Measurements from ENCODE around the gene KIR2DL1.
"Not testable (repeated sequence)": the region's sequence is repeated elsewhere in the genome, so short reads cannot be mapped to it uniquely, and the experiment has no call there.

KIR2DL1 gene

DNA sequence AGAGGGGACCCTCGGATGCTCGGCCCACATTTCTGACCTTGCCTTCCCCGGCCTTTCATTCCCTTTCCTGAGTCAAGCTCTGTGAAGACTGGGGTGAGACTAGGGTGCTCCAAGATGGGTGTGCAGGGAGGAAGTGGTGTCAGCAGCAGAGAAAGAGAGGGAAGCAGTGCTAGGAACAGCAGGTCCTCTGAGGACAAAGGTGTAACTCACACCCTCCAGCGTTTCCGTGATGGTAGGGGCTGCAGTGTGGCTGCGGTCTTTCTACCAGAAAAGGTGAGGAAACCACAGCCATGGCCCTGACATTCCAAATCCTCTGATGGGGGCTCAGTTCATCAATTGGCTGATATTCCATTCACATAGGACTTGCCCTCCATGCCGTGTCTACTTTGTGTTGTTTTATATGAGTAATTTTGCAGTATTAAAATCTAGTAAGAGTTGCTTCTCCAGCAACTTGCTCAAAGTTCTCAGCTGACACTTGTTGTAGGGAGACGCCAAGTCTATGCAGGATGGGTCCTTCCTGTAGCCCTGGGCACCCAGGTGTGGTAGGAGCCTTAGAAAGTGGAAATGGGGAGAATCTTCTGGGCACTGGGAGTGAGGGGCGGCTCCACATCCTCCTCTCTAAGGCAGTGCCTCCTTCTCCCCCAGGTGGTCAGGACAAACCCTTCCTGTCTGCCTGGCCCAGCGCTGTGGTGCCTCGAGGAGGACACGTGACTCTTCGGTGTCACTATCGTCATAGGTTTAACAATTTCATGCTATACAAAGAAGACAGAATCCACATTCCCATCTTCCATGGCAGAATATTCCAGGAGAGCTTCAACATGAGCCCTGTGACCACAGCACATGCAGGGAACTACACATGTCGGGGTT is 48.3 kb downstream of the KIR2DL1 start:
- Histone ChIP-seq H2BK120ac (ENCODE audit: low read depth, low read length) (no peak overlapping the region), H3K4me1 (ENCODE audit: control insufficient read depth, low read depth, low read length) (no peaks in the 10 kb centered on the region), H3K9ac (ENCODE audit: low read length) (no peak overlapping the region), H3K27ac (ENCODE audit: low read depth, low read length) (no peak overlapping the region), H3K36me3 (ENCODE audit: control insufficient read depth, insufficient read depth, low read length) (no peaks in the 10 kb centered on the region), H3K79me1 (ENCODE audit: low read length) (no peaks in the 10 kb centered on the region), H3K18ac (ENCODE audit: low read length) (no peak overlapping the region), H3K4me2 (ENCODE audit: low read length) (no peak overlapping the region), H2BK15ac (replicated peaks; ENCODE audit: low read depth) (no peak overlapping the region), H3K4me3 (ENCODE audit: low read length) (no peak overlapping the region), H3K4ac (ENCODE audit: low read depth, low read length) (no peak overlapping the region), H2BK5ac (ENCODE audit: low read length) (no peak overlapping the region), H3K79me2 (ENCODE audit: control insufficient read depth, insufficient read depth, low read length) (no peaks in the 10 kb centered on the region), H3K56ac (ENCODE audit: low read length) (no peak overlapping the region), H4K8ac (ENCODE audit: low read depth, low read length) (no peak overlapping the region), H4K5ac (ENCODE audit: low read length) (no peak overlapping the region), H2AK5ac (ENCODE audit: low read length) (no peak overlapping the region), H3K23ac (ENCODE audit: low read length) (no peak overlapping the region), H3K27me3 (ENCODE audit: insufficient read depth, low read length, poor library complexity) (no peaks in the 10 kb centered on the region)
- WGBS (ENCODE audit: extremely low coverage, insufficient coverage, low lambda C conversion rate): no CpG with 5 or more reads among the region's 15 CpGs
- DNase-seq: no peak

DNA sequence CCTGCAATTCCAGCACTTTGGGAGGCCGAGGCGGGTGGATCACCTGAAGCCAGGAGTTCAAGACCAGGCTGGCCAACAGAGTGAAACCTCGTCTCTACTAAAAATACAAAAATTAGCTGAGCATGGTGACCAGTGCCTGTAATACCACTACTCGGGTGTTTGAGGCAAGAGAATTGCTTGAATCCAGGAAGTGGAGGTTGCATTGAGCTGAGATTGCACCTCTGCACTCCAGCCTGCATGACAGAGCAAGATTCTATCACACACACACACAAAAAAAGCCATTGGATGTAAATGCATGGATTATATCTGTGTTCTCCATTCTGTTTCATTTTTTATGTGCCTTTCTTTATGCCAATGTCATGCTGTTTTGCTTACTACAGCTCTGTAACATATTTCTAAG is 54.8 kb downstream of the KIR2DL1 start:
- H2BK120ac ChIP-seq (ENCODE audit: low read depth, low read length); H3K79me2 ChIP-seq (ENCODE audit: control insufficient read depth, insufficient read depth, low read length); H3K4me3 ChIP-seq (ENCODE audit: low read length); H3K36me3 ChIP-seq (ENCODE audit: control insufficient read depth, insufficient read depth, low read length); H3K56ac ChIP-seq (ENCODE audit: low read length); DNase-seq; H3K4ac ChIP-seq (ENCODE audit: low read depth, low read length); H4K5ac ChIP-seq (ENCODE audit: low read length); H3K27ac ChIP-seq (ENCODE audit: low read depth, low read length); H3K18ac ChIP-seq (ENCODE audit: low read length); H4K8ac ChIP-seq (ENCODE audit: low read depth, low read length); H3K27me3 ChIP-seq (ENCODE audit: insufficient read depth, low read length, poor library complexity); H3K9ac ChIP-seq (ENCODE audit: low read length); H3K23ac ChIP-seq (ENCODE audit: low read length); H2BK5ac ChIP-seq (ENCODE audit: low read length); H3K79me1 ChIP-seq (ENCODE audit: low read length); H2BK15ac ChIP-seq (replicated peaks; ENCODE audit: low read depth); H3K4me2 ChIP-seq (ENCODE audit: low read length); H2AK5ac ChIP-seq (ENCODE audit: low read length); H3K4me1 ChIP-seq (ENCODE audit: control insufficient read depth, low read depth, low read length): not testable (repeated sequence)
- no CpG with 5 or more reads among the region's 4 CpGs for WGBS (ENCODE audit: extremely low coverage, insufficient coverage, low lambda C conversion rate)

DNA sequence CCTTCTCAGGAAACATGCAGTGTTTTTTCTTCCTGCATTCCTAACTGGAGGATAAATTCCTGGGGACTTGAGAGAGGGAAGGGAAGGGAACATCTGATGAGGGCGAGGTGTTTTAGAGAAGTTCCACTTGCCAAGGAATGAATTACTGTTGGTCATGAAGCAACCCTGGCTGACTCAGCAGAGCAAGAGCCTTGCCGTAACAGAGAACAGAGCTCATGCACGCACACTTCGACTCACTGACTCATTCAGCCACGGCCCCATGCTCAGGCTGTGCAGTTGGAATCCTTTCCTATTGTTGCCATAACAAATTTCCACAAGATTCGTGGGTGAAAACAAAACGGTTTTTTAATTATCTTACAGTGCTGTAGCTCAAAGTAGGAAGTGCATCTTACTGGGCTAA is 55.7 kb downstream of the KIR2DL1 start:
- H3K79me1 ChIP-seq (ENCODE audit: low read length); H3K36me3 ChIP-seq (ENCODE audit: control insufficient read depth, insufficient read depth, low read length); H2BK120ac ChIP-seq (ENCODE audit: low read depth, low read length); H3K27me3 ChIP-seq (ENCODE audit: insufficient read depth, low read length, poor library complexity); H3K4me2 ChIP-seq (ENCODE audit: low read length); H2BK5ac ChIP-seq (ENCODE audit: low read length); H3K9ac ChIP-seq (ENCODE audit: low read length); H4K5ac ChIP-seq (ENCODE audit: low read length); H2BK15ac ChIP-seq (replicated peaks; ENCODE audit: low read depth); H2AK5ac ChIP-seq (ENCODE audit: low read length); DNase-seq; H3K56ac ChIP-seq (ENCODE audit: low read length); H3K79me2 ChIP-seq (ENCODE audit: control insufficient read depth, insufficient read depth, low read length); H3K18ac ChIP-seq (ENCODE audit: low read length); H3K4me1 ChIP-seq (ENCODE audit: control insufficient read depth, low read depth, low read length); H3K27ac ChIP-seq (ENCODE audit: low read depth, low read length); H3K4ac ChIP-seq (ENCODE audit: low read depth, low read length); H3K4me3 ChIP-seq (ENCODE audit: low read length); H4K8ac ChIP-seq (ENCODE audit: low read depth, low read length); H3K23ac ChIP-seq (ENCODE audit: low read length): not testable (repeated sequence)
- WGBS (ENCODE audit: extremely low coverage, insufficient coverage, low lambda C conversion rate): no CpG with 5 or more reads among the region's 7 CpGs

DNA sequence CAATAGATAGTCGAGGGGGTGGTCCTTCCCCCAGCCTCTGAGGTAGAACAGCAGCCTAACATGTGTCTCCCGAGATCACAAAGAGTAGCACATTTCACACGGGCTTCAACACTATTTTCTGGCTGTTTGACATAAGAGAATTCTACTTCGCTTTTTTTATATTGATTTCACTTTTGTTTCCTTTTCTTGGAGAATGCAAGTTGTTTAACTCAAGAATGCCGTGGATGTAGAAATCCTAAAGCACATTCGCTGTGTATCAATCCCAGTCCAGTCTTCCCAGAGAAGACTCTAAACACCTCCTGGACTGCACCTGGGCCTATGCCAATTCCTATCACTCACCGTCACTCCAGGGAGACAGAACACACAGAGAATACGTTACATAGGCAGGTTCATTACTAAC is 58.5 kb downstream of the KIR2DL1 start:
- DNase-seq: not testable (repeated sequence)

DNA sequence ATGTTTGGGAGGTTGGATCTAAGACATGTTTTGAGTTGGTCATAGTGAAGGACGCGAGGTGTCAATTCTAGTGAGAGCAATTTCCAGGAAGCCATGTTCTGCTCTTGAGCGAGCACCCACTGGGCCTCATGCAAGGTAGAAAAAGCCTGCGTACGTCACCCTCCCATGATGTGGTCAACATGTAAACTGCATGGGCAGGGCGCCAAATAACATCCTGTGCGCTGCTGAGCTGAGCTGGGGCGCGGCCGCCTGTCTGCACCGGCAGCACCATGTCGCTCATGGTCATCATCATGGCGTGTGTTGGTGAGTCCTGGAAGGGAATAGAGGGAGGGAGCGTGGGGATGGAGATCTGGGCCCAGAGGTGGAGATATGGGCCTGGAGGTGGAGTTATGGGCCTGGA is 62.9 kb downstream of the KIR2DL1 start, which contains the start of gene KIR2DS4:
Gene KIR2DS4, plus strand, starts transcription at position 181 of the 400 bp plus-strand sequence.
- not testable (repeated sequence) for H4K8ac ChIP-seq (ENCODE audit: low read depth, low read length); H2BK5ac ChIP-seq (ENCODE audit: low read length); H3K4ac ChIP-seq (ENCODE audit: low read depth, low read length); H2BK15ac ChIP-seq (replicated peaks; ENCODE audit: low read depth); H3K56ac ChIP-seq (ENCODE audit: low read length); H3K36me3 ChIP-seq (ENCODE audit: control insufficient read depth, insufficient read depth, low read length); H2AK5ac ChIP-seq (ENCODE audit: low read length); H3K27me3 ChIP-seq (ENCODE audit: insufficient read depth, low read length, poor library complexity); H4K5ac ChIP-seq (ENCODE audit: low read length); H3K9ac ChIP-seq (ENCODE audit: low read length); H3K79me1 ChIP-seq (ENCODE audit: low read length); H2BK120ac ChIP-seq (ENCODE audit: low read depth, low read length); H3K79me2 ChIP-seq (ENCODE audit: control insufficient read depth, insufficient read depth, low read length); H3K27ac ChIP-seq (ENCODE audit: low read depth, low read length); DNase-seq; H3K4me1 ChIP-seq (ENCODE audit: control insufficient read depth, low read depth, low read length); H3K23ac ChIP-seq (ENCODE audit: low read length); H3K4me3 ChIP-seq (ENCODE audit: low read length); H3K4me2 ChIP-seq (ENCODE audit: low read length); H3K18ac ChIP-seq (ENCODE audit: low read length)
- no CpG with 5 or more reads among the region's 14 CpGs for WGBS (ENCODE audit: extremely low coverage, insufficient coverage, low lambda C conversion rate)

More for the DNA sequence above, 58.5 kb downstream of the KIR2DL1 start:
- H3K4me2 ChIP-seq (ENCODE audit: low read length); H2BK5ac ChIP-seq (ENCODE audit: low read length); H4K8ac ChIP-seq (ENCODE audit: low read depth, low read length); H2AK5ac ChIP-seq (ENCODE audit: low read length); H3K23ac ChIP-seq (ENCODE audit: low read length); H3K79me2 ChIP-seq (ENCODE audit: control insufficient read depth, insufficient read depth, low read length); H2BK15ac ChIP-seq (replicated peaks; ENCODE audit: low read depth); H3K4me3 ChIP-seq (ENCODE audit: low read length); H3K36me3 ChIP-seq (ENCODE audit: control insufficient read depth, insufficient read depth, low read length); H3K27ac ChIP-seq (ENCODE audit: low read depth, low read length); H3K4ac ChIP-seq (ENCODE audit: low read depth, low read length); H3K27me3 ChIP-seq (ENCODE audit: insufficient read depth, low read length, poor library complexity); H3K4me1 ChIP-seq (ENCODE audit: control insufficient read depth, low read depth, low read length); H3K18ac ChIP-seq (ENCODE audit: low read length); H3K79me1 ChIP-seq (ENCODE audit: low read length); H2BK120ac ChIP-seq (ENCODE audit: low read depth, low read length); H3K56ac ChIP-seq (ENCODE audit: low read length); H4K5ac ChIP-seq (ENCODE audit: low read length); H3K9ac ChIP-seq (ENCODE audit: low read length): not testable (repeated sequence)
- WGBS (ENCODE audit: extremely low coverage, insufficient coverage, low lambda C conversion rate): no CpG with 5 or more reads among the region's 8 CpGs

Data from mesendoderm (in vitro differentiated cells).